H1 (cell line): ENCODE data around the gene NPS. TPM values are rescaled to one million over a fixed set of nuclear protein-coding genes. Genes with fewer than 3 reads are reported as not detected.

ENCODE experiments used
- CTCF ChIA-PET: fragments of 300-600 bp; sonication (Branson Sonifier 250); formaldehyde crosslinking; loops from one replicate; lab custom pipeline; 2021; ENCODE audit not compliant: partially characterized antibody; lab: Charles Lee
- POLR2A ChIA-PET: fragments of 300-600 bp; sonication (Branson Sonifier 250); formaldehyde crosslinking; loops from one replicate; lab custom pipeline; 2021; ENCODE audit warnings: inconsistent platforms; ENCODE audit not compliant: partially characterized antibody; lab: Charles Lee
- DNase-seq, 2 experiments: peaks; one replicate each; pipeline versions ENCODE4 v3.0.0 to v3.0.0-alpha.2; 2010 to 2022; ENCODE audit warnings: low spot score in 2 of 2, low read depth in 1 of 2, mixed read lengths in 1 of 2
- FAIRE-seq: peaks from 2 replicates; lab custom pipeline; 2011; peaks lifted over from hg19 to GRCh38; lab: Jason Lieb, UNC
- H2AFZ ChIP-seq: 2 replicates; pipeline ENCODE4 v1.8.1; 2012; ENCODE audit warnings: low read length, inconsistent platforms
- H2AK5ac ChIP-seq: 2 replicates; pipeline ENCODE4 v1.6.1; 2013; ENCODE audit warnings: low read depth, low read length
- H2BK120ac ChIP-seq: replicated peaks from 2 replicates; pipeline ENCODE3; 2013; ENCODE audit warnings: low read depth, low read length, inconsistent platforms
- H2BK12ac ChIP-seq: 2 replicates; pipeline ENCODE4 v1.6.1; 2013; ENCODE audit warnings: low read depth, low read length
- H2BK15ac ChIP-seq: 2 replicates; pipeline ENCODE4 v1.6.1; 2013; ENCODE audit warnings: low read length
- H2BK20ac ChIP-seq: 2 replicates; pipeline ENCODE4 v1.6.1; 2013; ENCODE audit warnings: low read length
- H2BK5ac ChIP-seq: 2 replicates; pipeline ENCODE4 v1.6.1; 2013; ENCODE audit warnings: low read depth, low read length
- H3K14ac ChIP-seq: 2 replicates; pipeline ENCODE4 v1.6.1; 2013; ENCODE audit warnings: inconsistent platforms; ENCODE audit not compliant: insufficient read length
- H3K18ac ChIP-seq: 2 replicates; pipeline ENCODE4 v1.6.1; 2013; ENCODE audit warnings: low read length; ENCODE audit errors: extremely low read depth
- H3K23ac ChIP-seq: 2 replicates; pipeline ENCODE4 v1.6.1; 2013; ENCODE audit warnings: inconsistent platforms; ENCODE audit not compliant: insufficient read length
- H3K23me2 ChIP-seq: 2 replicates; pipeline ENCODE4 v1.6.1; 2013; ENCODE audit warnings: low read depth, low read length
- H3K27ac ChIP-seq: 2 replicates; pipeline ENCODE4 v1.6.1; 2011; ENCODE audit warnings: low read depth, low read length, inconsistent platforms
- H3K27me3 ChIP-seq, 4 experiments: replicated peaks in 1 of 4; 1 replicate in 1 of 4; 2 replicates in 3 of 4; pipeline versions ENCODE4 v1.6.1 to v1.8.1; 2011 to 2013; ENCODE audit warnings: low read length in 3 of 4, mild to moderate bottlenecking in 3 of 4, inconsistent platforms in 2 of 4, mixed read lengths in 2 of 4, moderate library complexity in 1 of 4; ENCODE audit not compliant: control insufficient read depth in 3 of 4, insufficient read depth in 3 of 4; ENCODE audit errors: extremely low read depth in 1 of 4
- H3K36me3 ChIP-seq, 4 experiments: 2 replicates each; pipeline versions ENCODE4 v1.6.1 to v1.8.1; 2011 to 2013; ENCODE audit warnings: mild to moderate bottlenecking in 4 of 4, low read length in 3 of 4, moderate library complexity in 2 of 4, control low read depth in 1 of 4, inconsistent platforms in 1 of 4; ENCODE audit not compliant: insufficient read depth in 4 of 4, control insufficient read depth in 2 of 4
- H3K4ac ChIP-seq: replicated peaks from 2 replicates; pipeline ENCODE3; 2013; ENCODE audit warnings: low read length, low read depth, mixed read lengths, inconsistent platforms; ENCODE audit not compliant: insufficient read length
- H3K4me1 ChIP-seq, 4 experiments: replicated peaks in 1 of 4; 1 replicate in 1 of 4; 2 replicates in 3 of 4; pipeline versions ENCODE4 v1.6.1 to v1.8.1; 2011 to 2013; ENCODE audit warnings: low read length in 3 of 4, inconsistent platforms in 2 of 4, mixed read lengths in 1 of 4; ENCODE audit not compliant: insufficient read depth in 4 of 4, control insufficient read depth in 3 of 4
- H3K4me2 ChIP-seq, 2 experiments: 2 replicates each; pipeline versions ENCODE4 v1.6.1 to v1.8.1; 2011 to 2013; ENCODE audit warnings: low read depth in 2 of 2, low read length in 2 of 2, control low read depth in 1 of 2, inconsistent platforms in 1 of 2, mild to moderate bottlenecking in 1 of 2; ENCODE audit not compliant: insufficient read depth in 1 of 2
- H3K4me3 ChIP-seq, 4 experiments: fragments of 200-600, 300-600 bp in 1 of 4; sonication (generic), shearing (Covaris generic), sonication (Bioruptor Twin) in 1 of 4; 2 replicates each; pipeline versions ENCODE4 v1.5.1 to v1.8.1; 2011 to 2016; ENCODE audit warnings: low read length in 4 of 4, low read depth in 3 of 4, control low read depth in 2 of 4, inconsistent platforms in 2 of 4, mild to moderate bottlenecking in 2 of 4, mixed read lengths in 1 of 4, moderate library complexity in 1 of 4; ENCODE audit not compliant: insufficient read depth in 2 of 4; ENCODE audit errors: extremely low read depth in 1 of 4
- H3K56ac ChIP-seq: replicated peaks from 2 replicates; pipeline ENCODE3; 2013; ENCODE audit warnings: low read depth, mild to moderate bottlenecking, mixed read lengths, low read length, inconsistent platforms; ENCODE audit not compliant: insufficient read length
- H3K79me1 ChIP-seq: 2 replicates; pipeline ENCODE4 v1.6.1; 2013; ENCODE audit warnings: low read depth, low read length, control low read depth
- H3K79me2 ChIP-seq, 2 experiments: 2 replicates each; pipeline versions ENCODE4 v1.6.1 to v1.8.1; 2012 to 2013; ENCODE audit warnings: low read length in 2 of 2, mild to moderate bottlenecking in 2 of 2, inconsistent platforms in 1 of 2; ENCODE audit not compliant: insufficient read depth in 2 of 2, control insufficient read depth in 1 of 2
- H3K9ac ChIP-seq, 4 experiments: replicated peaks in 1 of 4; 1 replicate in 1 of 4; 2 replicates in 3 of 4; pipeline versions ENCODE4 v1.6.1 to v1.8.1; 2011 to 2013; ENCODE audit warnings: low read depth in 3 of 4, low read length in 3 of 4, control low read depth in 2 of 4, mild to moderate bottlenecking in 2 of 4, moderate library complexity in 2 of 4, inconsistent platforms in 1 of 4; ENCODE audit errors: extremely low read depth in 1 of 4
- H3K9me3 ChIP-seq, 2 experiments: 2 replicates each; pipeline versions ENCODE4 v1.6.1 to v1.8.1; 2012 to 2013; ENCODE audit warnings: mild to moderate bottlenecking in 2 of 2, moderate library complexity in 2 of 2, control low read depth in 1 of 2, inconsistent platforms in 1 of 2, low read depth in 1 of 2, low read length in 1 of 2, mixed read lengths in 1 of 2; ENCODE audit not compliant: insufficient read depth in 2 of 2
- H4K20me1 ChIP-seq, 2 experiments: replicated peaks in 1 of 2; 2 replicates each; pipeline versions ENCODE3 to v1.8.1; 2011 to 2013; ENCODE audit warnings: inconsistent platforms in 2 of 2, low read length in 2 of 2, mild to moderate bottlenecking in 1 of 2; ENCODE audit not compliant: insufficient read depth in 2 of 2, control insufficient read depth in 1 of 2
- H4K5ac ChIP-seq: 2 replicates; pipeline ENCODE4 v1.6.1; 2013; ENCODE audit warnings: low read length, low read depth, mixed read lengths, inconsistent platforms; ENCODE audit not compliant: insufficient read length
- H4K8ac ChIP-seq: 2 replicates; pipeline ENCODE4 v1.8.0; 2013; ENCODE audit warnings: mild to moderate bottlenecking, moderate library complexity, low read length, inconsistent platforms; ENCODE audit not compliant: insufficient read depth; ENCODE audit errors: extremely low read depth
- H4K91ac ChIP-seq: replicated peaks from 2 replicates; pipeline ENCODE3; 2013; ENCODE audit warnings: low read length, mixed read lengths, inconsistent platforms; ENCODE audit not compliant: insufficient read length
- RAD21 ChIP-seq, 2 experiments: IDR thresholded peaks in 1 of 2; conservative IDR thresholded peaks in 1 of 2; 2 replicates each; pipeline ENCODE4 v1.6.1; 2011; ENCODE audit warnings: low read depth in 2 of 2, low read length in 2 of 2, improper control_type of control experiment in 1 of 2, inconsistent platforms in 1 of 2, mild to moderate bottlenecking in 1 of 2, moderate library complexity in 1 of 2
- RXRA ChIP-seq: IDR thresholded peaks from 2 replicates; pipeline ENCODE4 v1.6.1; 2011; ENCODE audit warnings: low read depth, mild to moderate bottlenecking, low read length, moderate library complexity; ENCODE audit not compliant: insufficient read depth
- WGBS, 2 experiments: shearing (Covaris generic) in 1 of 2; methylation state at CpG; one replicate each; pipeline versions ENCODE4 v1.1.6 to v1.1.7; 2013 to 2015; ENCODE audit warnings: low lambda C conversion rate in 2 of 2, mixed read lengths in 2 of 2, inconsistent platforms in 1 of 2, low coverage in 1 of 2, missing lambda C conversion rate in 1 of 2; ENCODE audit not compliant: insufficient replicate concordance in 2 of 2, insufficient coverage in 1 of 2, insufficient read length in 1 of 2; ENCODE audit errors: extremely low coverage in 1 of 2, missing lambda C conversion rate in 1 of 2; 5-methylcytosine and 5-hydroxymethylcytosine counted together
- polyA plus RNA-seq, 7 experiments: library from polyadenylated mRNA; depleted of rRNA in 3 of 7; stranded (reverse) in 5 of 7; unstranded in 2 of 7; fragments of >200 nt in 5 of 7; fragments of 200-250 nt in 2 of 7; gene quantifications; 1 replicate in 5 of 7; 2 replicates in 1 of 7; 4 replicates in 1 of 7; pipeline versions ENCODE4 v1.2.1 to v1.2.3, GENCODE V29; 2011 to 2013; ENCODE audit warnings: missing spikeins in 2 of 7, mixed read lengths in 2 of 7
- total RNA-seq: library from RNA; stranded (reverse); fragmentation: NEBNext Ultra II Directional; extraction: Animal tissue kit (Norgen Biotek cat#: 25700); gene quantifications from 2 replicates; pipeline ENCODE4 v1.2.1, GENCODE V29; 2021

The NPS gene
- total and polyA plus RNA-seq, 2 of the 8 experiments (the other 6 are each of a cell fraction or from before 2014, with no cell fraction given), result not detected

DNA sequence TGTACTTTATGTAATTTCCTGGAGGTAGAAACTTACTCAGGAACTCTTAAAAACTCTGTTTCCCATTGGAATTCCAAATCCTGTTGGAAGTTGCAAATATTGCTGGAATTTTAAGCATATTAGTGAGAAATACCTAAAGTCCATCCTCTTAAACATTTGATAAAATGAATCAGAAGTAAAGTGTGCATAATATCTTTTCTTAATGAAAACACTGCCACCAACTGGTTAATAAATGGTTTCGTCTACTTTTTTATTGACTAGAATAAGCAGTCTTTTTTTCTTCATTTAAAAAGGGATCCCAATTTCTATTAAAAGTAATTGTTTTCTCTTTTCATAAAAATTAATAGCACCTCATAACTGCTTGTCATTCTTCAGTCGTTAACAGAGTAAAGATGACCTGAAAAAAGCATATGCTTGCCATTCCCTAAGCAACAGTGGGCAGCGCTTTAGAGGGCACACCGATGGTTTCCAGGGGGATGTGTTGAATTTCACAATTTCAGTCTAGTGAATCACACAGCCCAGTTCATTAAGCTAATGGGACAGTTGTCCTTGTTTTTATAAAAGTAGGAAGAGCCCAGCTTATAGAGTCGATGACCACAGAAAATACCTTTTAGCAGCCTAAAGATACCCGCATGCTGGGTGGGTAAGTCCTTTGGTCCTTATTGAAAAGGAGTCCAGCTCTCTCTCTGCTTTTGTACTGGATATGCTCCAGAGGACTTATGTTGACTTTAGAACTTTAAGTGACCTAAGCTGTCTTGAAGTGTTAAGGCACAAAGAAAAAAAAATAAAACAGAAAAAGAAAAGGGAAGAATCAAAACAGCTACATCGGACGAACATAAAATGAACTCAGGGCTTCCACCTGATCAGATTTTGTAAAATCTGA lies 28.5 kb downstream of the NPS start:
- no peaks in the 10 kb centered on the region for H3K36me3 ChIP-seq
- FAIRE-seq (no peak), DNase-seq (no peak)
- ChIA-PET POLR2A (interaction anchor here (0.7 kb wide), 1 partner anchor 342 kb away, joined by 3 read pairs; no protein-coding TSS in a partner anchor), CTCF (interaction anchor here (0.8 to 2.3 kb wide), 7 partner anchors 8 to 380 kb away, joined by 3 to 14 read pairs (median 4); no protein-coding TSS in a partner anchor)
- no peak overlapping the region for H2BK120ac ChIP-seq
- H3K23ac ChIP-seq, result no peak overlapping the region
- no peak overlapping the region for H3K14ac ChIP-seq
- no peak overlapping the region for H2BK15ac ChIP-seq
- no peak overlapping the region for H3K18ac ChIP-seq
- no peak overlapping the region for H2AFZ ChIP-seq
- H3K9ac ChIP-seq, result no peak overlapping the region
- H4K91ac ChIP-seq, result no peak overlapping the region
- no peaks in the 10 kb centered on the region; a peak in 1 of 4 replicates for H3K9me3 ChIP-seq
- no peaks in the 10 kb centered on the region for H3K79me2 ChIP-seq
- peaks cover 2% of the 10 kb centered on the region; the same call in 1 of the 2 replicates for H3K23me2 ChIP-seq
- no peak overlapping the region for H2BK12ac ChIP-seq
- no peaks in the 10 kb centered on the region for H3K27me3 ChIP-seq
- H3K56ac ChIP-seq, result no peak overlapping the region
- no peaks in the 10 kb centered on the region for H3K79me1 ChIP-seq
- H3K4me3 ChIP-seq, result no peak overlapping the region
- H4K20me1 ChIP-seq, result no peaks in the 10 kb centered on the region
- H3K4me1 ChIP-seq, result no peaks in the 10 kb centered on the region
- 79% methylated on average over 8 of the region's 8 CpGs; no CpG with 5 or more reads in 1 of the 2 experiments for WGBS, 2 experiments
- H3K4ac ChIP-seq, result no peak overlapping the region
- no peak overlapping the region for H2BK5ac ChIP-seq
- TF ChIP-seq RAD21 (IDR thresholded peaks at IDR 0.05 in 1 of 2, conservative IDR thresholded peaks at IDR 0.05 in 1 of 2; ENCODE audit: low read depth in 2 of 2, low read length in 2 of 2) (peak in 1 of 2 experiments; percentile 5; a peak in 1 of 4 replicates), RXRA (no peak)
- H4K5ac ChIP-seq, result no peak overlapping the region
- no peak overlapping the region for H3K4me2 ChIP-seq
- no peak overlapping the region for H2AK5ac ChIP-seq
- no peak overlapping the region for H4K8ac ChIP-seq
- H2BK20ac ChIP-seq, result no peak overlapping the region
- no peak overlapping the region for H3K27ac ChIP-seq
